GM03348 (cell line): ENCODE results near the gene SLC12A4.

Source experiments
- DNase-seq: peaks from one replicate; pipeline ENCODE4 v3.0.0; 2012; ENCODE audit warnings: low spot score

The SLC12A4 gene

GRCh38 chr16:67963292-67963661 is 5.2 kb downstream of the SLC12A4 start:
- no peak for DNase-seq

- no peak for DNase-seq
These were observed 6.3 kb downstream of the SLC12A4 start for GRCh38 chr16:67962135-67962534.

GRCh38 chr16:67961551-67961957 is 6.9 kb downstream of the SLC12A4 start:
- DNase-seq, result no peak

GRCh38 chr16:67959536-67960329 is 8.7 kb downstream of the SLC12A4 start:
- peak; percentile 86 for DNase-seq

- DNase-seq, result no peak
These were observed 10.8 kb downstream of the SLC12A4 start for GRCh38 chr16:67957622-67958021.

GRCh38 chr16:67954421-67955196 is 13.8 kb downstream of the SLC12A4 start:
- DNase-seq, result no peak

- DNase-seq, result no peak
These were observed 14.6 kb downstream of the SLC12A4 start for GRCh38 chr16:67953641-67954375.

- DNase-seq, result no peak
These were observed 17.0 kb downstream of the SLC12A4 start for GRCh38 chr16:67951485-67951884.

- no peak for DNase-seq
These were observed 18.0 kb downstream of the SLC12A4 start for GRCh38 chr16:67950335-67950843.

- no peak for DNase-seq
These were observed 18.8 kb downstream of the SLC12A4 start for GRCh38 chr16:67949645-67950044.

- DNase-seq, result no peak
These were observed 20.4 kb downstream of the SLC12A4 start for GRCh38 chr16:67948015-67948414.

GRCh38 chr16:67946966-67947558 is 21.4 kb downstream of the SLC12A4 start:
- DNase-seq, result no peak

GRCh38 chr16:67946128-67946569 is 22.3 kb downstream of the SLC12A4 start:
- no peak for DNase-seq

GRCh38 chr16:67945392-67945933 is 23.0 kb downstream of the SLC12A4 start:
- no peak for DNase-seq

- DNase-seq, result no peak
These were observed 23.6 kb downstream of the SLC12A4 start for GRCh38 chr16:67944690-67945391.

GRCh38 chr16:67943619-67944504 is 24.6 kb downstream of the SLC12A4 start, which contains the start of gene LCAT:
Gene LCAT, minus strand, starts transcription at chr16:67944120. Its CDS starts 19 bp downstream, at chr16:67944101.
- DNase-seq, result no peak

- DNase-seq, result no peak
These were observed 25.2 kb downstream of the SLC12A4 start for GRCh38 chr16:67943256-67943618.

- no peak for DNase-seq
These were observed 25.8 kb downstream of the SLC12A4 start for GRCh38 chr16:67942510-67943255.

GRCh38 chr16:67942200-67942509 is 26.3 kb downstream of the SLC12A4 start:
- peak; percentile 68 for DNase-seq
